Stimulated activated CD8-positive, alpha-beta memory T cell treated with anti-CD3 and anti-CD28 coated beads, Interleukin-12 subunit alpha, Interleukin-12 subunit beta, amount 100 ng/mL, for 24 hours (primary cell): ENCODE data around the gene ZBTB8A.
"Not testable (repeated sequence)": the region's sequence is repeated elsewhere in the genome, so short reads cannot be mapped to it uniquely, and the experiment has no call there.

ENCODE experiments used
- DNase-seq: peaks from one replicate; pipeline ENCODE4 v3.0.0-alpha.2; 2020; ENCODE audit errors: extremely low read depth

The ZBTB8A gene

DNA sequence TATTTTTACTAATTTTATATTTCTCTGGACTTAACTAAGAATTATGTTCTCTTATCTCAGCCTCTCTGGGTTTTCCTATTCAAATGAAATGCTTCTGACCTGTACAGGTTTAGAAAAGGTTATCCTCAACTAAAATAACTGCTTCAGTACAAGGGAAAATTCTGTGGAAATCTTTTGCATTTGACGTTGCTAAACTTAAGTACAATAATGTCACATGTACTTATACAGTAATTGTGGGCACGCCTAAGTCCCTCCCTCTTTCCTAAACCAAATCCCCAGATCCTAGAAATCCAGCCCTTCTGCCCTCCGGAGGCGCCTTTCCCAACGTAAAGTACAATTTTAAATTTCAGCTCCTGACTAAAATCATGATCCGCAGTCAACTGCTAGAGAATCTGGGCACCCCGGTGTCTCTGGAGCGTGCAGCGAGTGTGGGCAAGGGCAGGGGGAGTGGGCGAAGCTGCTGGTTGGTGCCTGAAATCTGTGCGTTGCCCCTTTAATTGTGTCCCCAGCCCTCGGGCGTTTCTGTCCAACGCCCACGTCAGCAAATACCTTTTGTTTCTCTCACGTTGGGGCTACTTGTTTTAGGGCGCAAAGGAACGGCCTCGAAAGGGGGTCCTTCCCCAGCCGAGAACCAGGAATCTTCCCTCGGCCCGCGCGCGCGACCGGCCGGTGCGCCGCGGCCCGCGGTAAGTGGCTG, at the start of gene ZBTB8A:
Gene ZBTB8A, plus strand, starts transcription at position 541 of the 697 bp plus-strand sequence. CDS start 53,505 bp downstream, outside the sequence.
- no peak for DNase-seq

DNA sequence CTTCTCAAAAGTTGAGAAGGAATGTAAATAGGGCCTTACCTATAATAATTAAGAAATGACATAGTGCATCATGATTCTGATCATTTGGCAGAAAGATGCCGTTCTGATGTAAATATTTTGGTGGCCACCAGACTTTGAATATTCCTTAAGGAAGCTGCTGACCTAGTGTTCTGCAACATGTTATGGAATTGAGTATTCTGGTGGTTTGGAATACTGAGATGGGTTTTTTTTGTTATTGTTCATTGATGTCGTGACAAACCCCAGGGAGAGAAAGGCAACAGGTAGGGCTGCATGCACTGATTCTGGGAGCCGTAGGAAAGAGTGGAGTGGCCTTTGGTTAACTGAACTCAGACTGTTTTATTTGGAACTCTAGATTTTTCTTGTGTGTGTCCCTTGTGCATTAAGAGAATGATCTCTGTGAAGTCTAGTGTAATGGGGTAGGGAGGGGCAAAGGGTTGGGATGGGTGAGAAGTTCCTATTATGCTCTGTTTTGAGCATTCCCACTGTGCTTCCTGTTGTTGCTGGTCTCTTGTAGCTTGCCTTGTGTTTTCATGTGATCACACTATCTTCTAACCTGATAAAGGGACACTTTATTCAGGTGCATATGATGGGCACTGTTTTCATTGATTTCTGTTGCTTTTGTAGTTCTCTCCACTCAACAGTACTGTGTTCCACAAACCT, 49.3 kb upstream of the ZBTB8A start:
- DNase-seq, result no peak

DNA sequence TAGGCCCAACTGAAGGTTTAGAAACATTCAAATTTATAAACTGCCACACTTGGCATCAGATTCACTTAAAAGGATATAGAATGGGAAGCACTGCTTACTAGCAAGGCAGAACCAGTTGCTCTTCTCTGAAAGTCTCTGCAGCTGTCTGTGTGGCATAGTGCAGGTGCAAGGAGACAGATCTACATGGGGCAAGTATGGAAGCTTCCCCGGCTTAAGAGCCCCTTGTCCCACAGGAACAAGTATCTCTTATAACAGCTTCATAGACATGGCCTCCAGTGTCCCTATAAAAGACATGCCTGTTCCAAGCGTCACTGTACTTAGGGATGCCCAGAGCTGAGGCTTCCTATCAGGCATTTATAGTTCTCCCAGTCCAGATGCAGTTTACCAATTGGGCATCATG, 47.8 kb upstream of the ZBTB8A start:
- DNase-seq, result no peak

DNA sequence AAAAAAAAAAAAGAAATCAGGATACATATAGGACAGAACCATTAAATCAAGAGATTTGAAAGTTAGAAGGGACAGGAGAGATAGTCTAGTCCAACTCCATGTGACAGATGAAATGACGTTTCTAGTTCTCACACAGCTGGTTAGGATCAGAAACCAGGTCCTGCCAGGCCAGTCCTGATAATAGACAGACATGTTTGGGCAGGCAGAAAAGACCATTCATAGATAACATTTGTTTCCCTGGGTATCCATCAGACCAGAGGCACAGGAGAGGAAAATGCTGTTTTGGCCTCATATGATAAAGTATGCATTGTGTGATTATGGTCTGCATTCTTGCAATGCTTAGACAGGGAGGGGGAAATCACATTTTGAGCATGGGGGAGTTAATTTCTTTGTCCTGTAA, 45.0 kb upstream of the ZBTB8A start:
- DNase-seq, result no peak

DNA sequence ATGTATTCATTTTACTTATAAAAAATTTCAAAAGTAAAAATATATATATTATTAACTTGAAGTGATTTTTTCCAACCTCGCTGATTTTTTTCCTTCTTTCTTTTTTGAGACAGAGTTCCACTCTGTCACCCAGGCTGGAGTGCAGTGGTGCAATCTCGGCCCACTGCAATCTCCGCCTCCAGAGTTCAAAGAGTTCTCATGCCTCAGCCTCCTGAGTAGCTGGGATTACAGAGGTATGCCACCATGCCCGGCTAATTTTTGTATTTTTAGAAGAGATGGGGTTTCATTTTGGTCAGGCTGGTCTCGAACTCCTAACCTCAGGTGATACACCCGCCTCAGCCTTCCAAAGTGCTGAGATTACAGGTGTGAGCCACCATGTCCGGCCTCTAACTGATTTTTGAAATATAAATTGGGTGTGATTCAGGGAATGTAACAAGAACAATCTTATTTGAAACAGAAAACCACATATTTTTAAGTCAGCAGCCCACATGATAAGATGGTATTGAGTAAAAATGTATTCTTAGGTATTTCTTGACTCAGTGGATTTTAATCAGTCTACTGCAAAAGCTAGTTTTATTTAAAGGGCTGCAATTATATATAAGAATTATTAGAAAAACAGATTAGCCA, 44.4 kb upstream of the ZBTB8A start:
- no peak for DNase-seq

DNA sequence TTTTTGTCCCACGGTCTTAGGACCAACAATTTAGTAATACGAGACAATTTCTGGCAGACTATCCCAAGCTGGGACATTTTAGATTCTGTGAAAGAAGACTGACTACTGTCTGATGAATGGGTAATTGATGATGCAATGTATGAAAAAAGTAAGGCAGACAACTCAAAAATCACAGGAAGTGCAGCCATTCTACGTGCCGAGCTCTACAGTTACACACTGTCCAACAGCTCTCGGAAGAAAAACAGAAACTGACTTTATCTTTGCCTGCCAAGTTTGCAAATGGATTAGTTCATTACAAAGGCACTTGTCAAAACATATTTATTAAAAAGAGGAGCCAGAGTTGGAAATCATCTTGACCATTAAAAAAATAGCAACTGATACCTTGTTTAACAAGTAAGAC, 43.1 kb upstream of the ZBTB8A start:
- no peak for DNase-seq

DNA sequence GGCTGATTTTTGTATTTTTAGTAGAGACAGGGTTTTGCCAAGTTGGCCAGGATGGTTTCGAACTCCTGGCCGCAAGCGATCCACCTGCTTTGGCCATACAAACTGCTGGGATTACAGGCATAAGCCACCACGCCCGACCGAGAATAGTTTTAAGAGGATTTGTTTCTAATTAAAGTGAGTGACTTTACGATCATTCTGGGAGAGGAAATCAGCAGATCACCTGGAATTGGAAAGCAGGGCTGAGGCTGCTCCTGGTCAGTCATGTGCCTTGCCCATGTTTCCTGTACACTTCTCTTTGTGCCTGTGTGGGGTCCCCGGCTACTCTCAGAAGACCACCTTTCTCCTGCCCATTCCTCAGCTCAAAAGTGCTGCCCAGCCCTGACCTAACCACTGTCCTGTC, 40.5 kb upstream of the ZBTB8A start:
- DNase-seq, result no peak

DNA sequence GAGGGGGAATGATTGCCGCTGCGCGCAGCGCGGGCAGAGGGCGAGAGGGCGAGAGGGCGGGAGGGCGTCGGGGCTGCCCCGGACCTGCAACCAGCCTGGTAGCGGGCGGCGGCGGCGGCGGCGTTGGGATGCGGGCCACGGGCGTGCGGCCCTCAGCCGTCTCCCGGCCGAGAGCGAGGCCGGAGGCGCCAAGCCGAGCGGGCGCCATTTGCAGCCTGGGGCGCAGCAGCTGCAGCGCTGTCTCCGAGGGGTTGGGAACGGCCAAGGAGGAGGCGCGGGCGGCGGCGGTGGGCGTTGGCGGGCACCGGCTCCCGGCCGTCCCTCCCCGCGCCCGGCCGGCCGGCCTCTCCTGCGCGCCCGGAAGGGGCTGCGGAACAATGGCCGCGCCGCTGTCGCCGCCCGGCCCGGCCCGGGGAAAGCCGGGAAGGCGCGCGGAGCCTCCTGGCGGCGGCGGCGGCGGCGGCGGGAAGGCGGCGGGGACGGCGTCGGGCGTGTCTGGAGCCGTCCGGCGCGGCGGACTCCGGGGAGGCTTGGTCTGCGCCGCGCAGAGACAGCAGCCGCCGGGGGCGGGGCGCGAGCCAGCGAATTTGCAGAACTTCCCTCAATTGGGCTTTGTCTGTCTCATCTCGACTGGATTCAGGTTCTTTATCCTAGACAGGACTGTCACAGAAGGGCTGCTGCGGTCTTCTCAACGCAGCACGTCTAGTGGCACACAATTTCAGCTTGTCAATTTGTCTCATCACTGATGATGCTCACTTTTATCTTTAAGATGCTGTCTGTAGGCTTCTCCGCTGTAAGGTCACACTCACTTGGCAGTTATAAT, 38.6 kb upstream of the ZBTB8A start:
- DNase-seq, result no peak

DNA sequence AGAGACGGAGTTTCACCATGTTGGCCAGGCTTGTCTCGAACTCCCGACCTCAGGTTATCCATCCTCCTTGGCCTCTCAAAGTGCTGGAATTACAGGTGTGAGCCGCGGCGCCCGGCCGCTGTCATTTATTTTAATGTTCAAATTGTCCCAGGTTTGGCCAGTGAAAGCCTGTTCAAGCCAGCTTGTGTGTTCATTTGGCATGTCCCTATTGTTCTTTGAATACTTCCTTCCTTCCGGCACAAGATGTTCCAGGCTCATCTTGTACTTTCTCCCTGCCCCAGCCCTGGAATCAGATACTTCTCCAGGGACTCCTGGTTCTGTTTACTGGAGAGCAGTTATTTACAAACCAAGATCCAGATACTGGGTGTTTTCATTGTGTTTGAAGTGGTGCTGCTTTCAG, 37.4 kb upstream of the ZBTB8A start:
- DNase-seq, result no peak

DNA sequence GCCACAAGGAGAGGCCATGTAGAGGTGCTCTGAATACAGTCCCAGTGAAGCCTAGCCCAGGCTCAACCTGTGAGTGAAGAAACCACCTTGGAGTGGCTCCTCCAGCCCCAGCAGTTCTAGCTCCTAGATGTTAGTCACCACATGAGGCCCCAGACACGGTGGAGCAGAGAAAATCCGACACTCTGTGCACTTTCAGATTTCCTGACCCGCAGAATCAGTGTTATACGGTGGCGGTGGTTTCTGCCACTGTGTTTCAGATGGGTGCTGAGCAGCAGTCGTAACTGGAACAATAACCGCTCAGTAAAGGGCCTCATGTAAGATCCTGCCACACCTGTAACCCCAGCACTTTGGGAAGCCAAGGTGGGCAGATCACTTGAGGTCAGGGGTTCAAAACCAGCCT, 36.1 kb upstream of the ZBTB8A start:
- DNase-seq, result no peak

DNA sequence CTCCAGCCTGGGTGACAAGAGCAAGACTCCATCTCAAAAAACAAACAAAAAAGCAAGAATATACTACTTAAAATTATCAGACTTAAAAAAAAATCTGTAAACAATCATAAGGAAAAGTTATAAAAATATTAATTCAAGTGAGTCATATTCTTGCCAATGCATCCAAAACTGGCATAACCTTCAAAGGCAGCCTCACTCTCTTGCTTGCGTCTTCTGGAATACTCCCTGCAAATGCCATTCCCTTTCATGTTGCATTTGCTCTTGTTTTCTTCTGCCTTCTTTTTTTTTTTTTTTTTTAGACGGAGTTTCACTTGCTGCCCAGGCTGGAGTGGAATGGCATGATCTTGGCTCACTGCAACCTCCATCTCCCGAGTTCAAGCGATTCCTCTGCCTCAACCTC, 32.2 kb upstream of the ZBTB8A start:
- no peak for DNase-seq

DNA sequence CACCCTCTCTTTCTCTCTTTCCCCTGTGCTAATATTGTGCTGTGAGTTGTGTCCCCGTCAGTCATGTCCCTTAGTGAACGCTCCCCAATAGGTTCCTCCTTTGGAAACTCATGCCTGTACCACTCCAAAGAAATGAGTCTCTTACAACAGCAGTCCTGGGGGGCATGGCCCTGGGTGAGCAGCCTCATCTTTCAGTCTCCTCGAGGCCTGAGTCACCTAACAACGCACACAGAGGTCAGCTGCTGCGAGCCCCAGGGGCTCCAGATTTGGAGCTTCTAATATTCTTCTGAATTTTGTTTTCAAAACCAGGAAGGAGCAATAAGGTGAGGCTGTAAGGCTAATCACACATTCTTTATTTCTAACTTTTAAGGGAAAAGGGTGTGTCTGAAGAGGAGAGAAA, 30.5 kb upstream of the ZBTB8A start:
- no peak for DNase-seq

DNA sequence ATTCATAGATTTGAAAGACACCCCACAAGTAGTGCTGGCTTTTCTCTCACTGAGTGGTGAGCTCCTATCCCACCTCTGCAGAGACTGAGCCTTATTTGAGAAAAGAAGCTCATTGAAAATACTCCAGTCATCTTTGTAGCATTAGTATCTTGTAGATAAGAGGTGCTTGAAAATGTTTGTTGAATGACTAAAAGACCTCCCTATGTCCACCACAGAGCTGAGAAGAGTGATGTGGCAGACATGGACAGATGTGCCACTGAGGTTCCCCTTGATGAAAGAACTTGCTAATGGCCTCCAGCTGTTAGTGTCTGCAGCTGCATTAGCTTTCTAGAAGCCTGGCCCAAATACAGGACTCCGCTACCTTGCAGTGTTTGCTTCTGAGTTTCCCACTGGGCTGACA, 29.3 kb upstream of the ZBTB8A start:
- no peak for DNase-seq

DNA sequence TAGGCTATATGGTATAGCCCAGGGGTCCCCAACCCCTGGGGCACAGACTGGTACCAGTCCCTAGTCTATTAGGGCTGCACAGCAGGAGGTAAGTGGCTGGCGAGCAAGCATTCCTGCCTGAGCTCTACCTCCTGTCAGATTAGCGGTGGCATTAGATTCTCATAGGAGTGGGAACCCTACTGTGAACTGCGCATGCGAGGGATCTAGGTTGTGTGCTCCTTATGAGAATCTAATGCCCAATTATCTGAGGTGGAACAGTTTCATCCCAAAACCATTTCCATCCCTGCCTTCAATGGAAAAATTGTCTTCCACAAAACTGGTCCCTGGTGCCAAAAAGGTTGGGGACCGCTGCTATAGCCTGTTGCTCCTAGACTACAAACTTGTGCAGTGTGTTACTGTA, 22.8 kb upstream of the ZBTB8A start:
- no peak for DNase-seq

DNA sequence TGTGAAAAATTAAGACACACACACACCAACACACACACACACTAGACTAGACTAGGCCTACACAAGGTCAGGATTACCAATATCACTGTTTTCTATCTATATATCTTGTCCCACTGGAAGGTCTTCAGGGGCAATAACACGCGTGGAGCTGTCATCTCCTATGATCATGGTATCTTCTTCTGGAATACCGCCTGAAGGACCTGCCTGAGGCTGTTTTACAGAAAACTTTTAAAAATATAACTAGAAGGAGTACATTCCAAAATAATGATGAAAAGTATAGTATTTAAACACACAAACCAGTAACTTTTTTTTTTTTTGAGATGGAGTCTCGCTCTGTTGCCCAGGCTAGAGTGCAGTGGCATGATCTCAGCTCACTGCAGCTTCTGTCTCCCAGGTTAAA, 20.3 kb upstream of the ZBTB8A start:
- no peak for DNase-seq

DNA sequence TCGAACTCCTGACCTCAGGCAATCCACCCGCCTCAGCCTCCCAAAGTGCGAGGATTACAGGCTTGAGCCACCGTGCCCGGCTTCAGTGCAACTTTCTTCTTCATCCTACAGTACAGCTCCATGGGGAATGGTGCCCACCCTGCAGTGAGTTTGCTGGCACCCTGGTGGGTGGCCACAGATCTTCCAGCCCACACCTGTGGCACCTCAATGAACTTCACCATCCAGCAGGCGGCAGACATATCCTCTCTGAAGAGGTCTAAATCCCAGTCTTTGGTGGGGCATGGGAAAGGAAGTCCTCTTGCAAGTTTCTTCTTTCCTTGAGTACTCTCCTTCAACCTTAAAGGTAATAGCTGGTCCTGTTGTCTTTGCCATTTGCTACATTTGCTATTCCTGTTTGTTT, 18.1 kb upstream of the ZBTB8A start:
- no peak for DNase-seq

DNA sequence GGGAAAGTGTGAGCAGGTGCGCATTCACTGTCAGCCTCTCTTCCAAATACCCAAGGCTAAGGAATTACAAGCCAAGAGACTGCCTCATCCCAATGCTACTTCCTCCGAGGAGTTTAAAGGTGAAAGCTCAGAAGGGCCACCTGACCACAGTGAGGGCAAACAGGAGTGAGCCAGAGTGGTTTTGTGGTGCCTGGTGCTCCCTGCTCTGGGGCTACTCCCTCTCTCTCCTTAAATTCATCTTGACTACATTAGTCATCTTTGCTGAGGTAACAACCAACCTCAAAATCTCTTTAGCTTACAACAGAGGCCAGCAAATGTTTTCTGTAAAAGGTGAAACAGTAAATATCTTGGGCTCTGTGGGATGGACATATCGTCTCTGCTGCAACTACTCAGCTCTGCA, 14.2 kb upstream of the ZBTB8A start:
- DNase-seq, result no peak

DNA sequence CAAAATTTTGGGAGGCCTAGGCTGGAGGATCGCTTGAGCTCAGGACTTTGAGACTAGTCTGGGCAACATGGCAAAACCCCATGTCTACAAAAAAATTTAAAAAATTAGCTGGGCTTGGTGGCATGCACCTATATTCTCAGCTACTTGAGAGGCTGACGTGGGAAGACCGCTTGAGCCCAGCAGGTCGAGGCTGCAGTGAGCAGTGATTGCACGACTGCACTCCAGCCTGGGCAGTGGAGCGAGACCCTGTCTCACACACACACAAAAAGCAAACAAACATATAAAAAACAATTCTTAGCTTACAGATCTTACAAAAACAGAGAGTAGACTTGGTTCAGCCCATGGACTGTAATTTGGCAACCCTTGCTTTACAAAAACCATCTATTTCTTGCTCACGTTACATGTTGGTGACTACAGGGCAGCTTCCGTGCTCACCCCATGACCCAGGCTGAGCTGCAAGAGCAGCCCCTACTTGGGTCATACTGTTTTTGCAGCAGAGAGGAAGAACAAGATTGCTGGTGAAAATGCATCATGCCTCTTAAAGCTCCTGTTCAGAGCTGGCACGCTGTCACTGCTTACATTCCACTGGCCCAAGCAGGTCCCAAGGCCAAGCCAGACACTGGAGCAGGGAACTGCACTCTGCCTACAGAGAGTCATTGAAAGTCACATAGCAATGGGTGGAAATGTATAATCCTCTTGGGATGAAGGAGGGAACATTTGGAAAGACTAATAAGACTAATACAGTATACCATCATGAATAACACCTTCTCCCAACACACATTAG, 13.4 kb upstream of the ZBTB8A start:
- DNase-seq, result no peak

DNA sequence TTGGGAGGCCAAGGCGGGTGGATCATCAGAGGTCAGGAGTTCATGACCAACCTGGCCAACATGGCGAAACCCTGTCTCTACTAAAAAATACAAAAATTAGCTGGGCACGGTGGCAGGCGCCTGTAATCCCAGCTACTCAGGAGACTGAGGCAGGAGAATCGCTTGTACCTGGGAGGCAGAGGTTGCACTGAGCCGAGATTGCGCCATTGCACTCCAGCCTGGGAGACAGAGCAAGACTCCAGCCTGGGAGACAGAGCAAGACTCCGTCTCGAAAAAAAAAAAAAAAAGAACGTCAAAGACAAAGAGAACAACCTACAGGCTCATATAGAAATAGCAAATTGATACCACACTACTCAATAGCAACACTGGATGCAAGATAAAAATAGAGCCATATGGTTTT, 10.7 kb upstream of the ZBTB8A start:
- DNase-seq, result not testable (repeated sequence)

DNA sequence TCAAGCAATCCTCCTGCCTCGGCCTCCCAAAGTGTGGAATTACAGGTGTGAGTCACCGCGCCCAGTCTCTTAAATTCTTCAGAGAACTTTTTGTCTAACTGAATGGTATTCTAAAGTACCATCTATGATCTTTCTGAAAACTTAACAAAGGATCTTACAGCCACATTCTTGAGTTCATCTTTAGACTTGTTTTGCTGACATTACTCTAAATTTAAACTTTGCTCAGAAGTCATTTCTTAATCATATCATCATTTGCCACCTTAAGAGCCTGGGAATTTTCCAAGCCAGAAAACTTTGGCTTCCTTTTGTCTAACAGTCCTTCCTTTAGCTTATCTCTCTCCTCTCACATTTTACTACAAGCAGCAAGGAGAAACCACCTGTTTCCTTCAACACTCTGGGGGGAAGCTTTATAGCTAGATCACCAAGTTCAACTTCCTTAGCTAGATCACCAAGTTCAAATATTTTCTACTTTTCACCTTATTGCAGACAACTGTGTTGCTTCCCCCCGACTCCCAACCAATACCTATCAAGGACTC, 5.4 kb upstream of the ZBTB8A start:
- no peak for DNase-seq

DNA sequence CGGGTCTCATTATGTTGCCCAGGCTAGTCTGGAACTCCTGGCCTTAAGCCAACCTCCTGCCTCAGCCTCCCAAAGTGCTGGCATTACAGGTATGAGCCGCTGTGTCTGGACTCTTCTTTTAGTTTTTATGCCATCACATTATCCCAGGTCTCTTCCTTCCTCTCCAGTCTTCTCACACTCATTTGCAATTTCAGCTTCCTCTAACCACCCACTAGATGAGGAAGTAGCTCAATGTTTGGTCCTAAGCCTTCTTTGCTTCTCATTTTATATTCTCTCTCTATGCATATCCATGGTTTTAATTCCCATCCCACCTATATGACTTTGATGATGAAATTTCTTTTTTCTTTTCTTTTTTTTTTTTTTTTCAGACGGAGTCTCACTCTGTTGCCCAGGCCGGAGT, 3.1 kb upstream of the ZBTB8A start:
- no peak for DNase-seq
